Mesendoderm (in vitro differentiated cells): ENCODE data around the gene TAF9. TPM values are rescaled to one million over a fixed set of nuclear protein-coding genes. Genes with fewer than 3 reads are reported as not detected.

Source experiments
- DNase-seq: peaks from one replicate; pipeline ENCODE4 v3.0.0; 2013
- H2AK5ac ChIP-seq: 2 replicates; pipeline ENCODE4 v1.6.1; 2013; ENCODE audit warnings: low read length, inconsistent platforms
- H2BK120ac ChIP-seq: 2 replicates; pipeline ENCODE4 v1.6.1; 2013; ENCODE audit warnings: low read depth, mild to moderate bottlenecking, low read length, moderate library complexity, mixed read lengths
- H2BK15ac ChIP-seq: replicated peaks from 2 replicates; pipeline ENCODE4 v1.6.1; 2013; ENCODE audit warnings: low read depth, mild to moderate bottlenecking, moderate library complexity
- H2BK5ac ChIP-seq: 2 replicates; pipeline ENCODE4 v1.6.1; 2013; ENCODE audit warnings: low read length, inconsistent platforms
- H3K18ac ChIP-seq: 2 replicates; pipeline ENCODE4 v1.6.1; 2013; ENCODE audit warnings: mild to moderate bottlenecking, low read length, mixed read lengths
- H3K23ac ChIP-seq: one replicate; pipeline ENCODE4 v1.6.1; 2013; ENCODE audit warnings: low read length
- H3K27ac ChIP-seq: 2 replicates; pipeline ENCODE4 v1.5.1; 2013; ENCODE audit warnings: low read depth, mild to moderate bottlenecking, inconsistent platforms, low read length, moderate library complexity
- H3K27me3 ChIP-seq: 2 replicates; pipeline ENCODE4 v1.6.1; 2013; ENCODE audit warnings: low read length, control low read depth, mild to moderate bottlenecking, inconsistent platforms; ENCODE audit not compliant: insufficient read depth, poor library complexity
- H3K36me3 ChIP-seq: 2 replicates; pipeline ENCODE4 v1.6.1; 2013; ENCODE audit warnings: low read length, inconsistent platforms; ENCODE audit not compliant: control insufficient read depth, insufficient read depth
- H3K4ac ChIP-seq: one replicate; pipeline ENCODE4 v1.6.1; 2013; ENCODE audit warnings: low read depth, mild to moderate bottlenecking, low read length, moderate library complexity
- H3K4me1 ChIP-seq: 2 replicates; pipeline ENCODE4 v1.6.1; 2013; ENCODE audit warnings: low read depth, low read length, inconsistent platforms; ENCODE audit not compliant: control insufficient read depth
- H3K4me2 ChIP-seq: 2 replicates; pipeline ENCODE4 v1.6.1; 2013; ENCODE audit warnings: low read length
- H3K4me3 ChIP-seq: 2 replicates; pipeline ENCODE4 v1.5.1; 2013; ENCODE audit warnings: mild to moderate bottlenecking, low read length
- H3K56ac ChIP-seq: one replicate; pipeline ENCODE4 v1.6.1; 2013; ENCODE audit warnings: low read length
- H3K79me1 ChIP-seq: 2 replicates; pipeline ENCODE4 v1.6.1; 2013; ENCODE audit warnings: low read length, inconsistent platforms
- H3K79me2 ChIP-seq: 2 replicates; pipeline ENCODE4 v1.6.1; 2013; ENCODE audit warnings: mild to moderate bottlenecking, low read length; ENCODE audit not compliant: control insufficient read depth, insufficient read depth
- H3K9ac ChIP-seq: 2 replicates; pipeline ENCODE4 v1.6.1; 2013; ENCODE audit warnings: low read length, inconsistent platforms
- H4K5ac ChIP-seq: one replicate; pipeline ENCODE4 v1.6.1; 2013; ENCODE audit warnings: low read length
- H4K8ac ChIP-seq: one replicate; pipeline ENCODE4 v1.6.1; 2013; ENCODE audit warnings: low read depth, mild to moderate bottlenecking, control low read depth, low read length, moderate library complexity
- WGBS: extraction: QIAGEN DNeasy Blood & Tissue Kit; methylation state at CpG from one replicate; pipeline ENCODE4 v1.1.7; 2013; ENCODE audit warnings: low lambda C conversion rate, missing lambda C conversion rate; ENCODE audit not compliant: insufficient coverage; ENCODE audit errors: extremely low coverage; 5-methylcytosine and 5-hydroxymethylcytosine counted together
- polyA plus RNA-seq, 2 experiments: library from polyadenylated mRNA; stranded (reverse); fragments of 200-250 nt; gene quantifications; one replicate each; pipeline ENCODE4 v1.2.3, GENCODE V29; 2013

Gene TAF9
- polyA plus RNA-seq (2013, experiment 1 of 2): 97.1 TPM
- polyA plus RNA-seq (2013, experiment 2 of 2): 96.1 TPM

GRCh38 chr5:69369340-69370121, at the start of gene TAF9, which contains the start of the genes AK6 and RAD17:
Gene TAF9 (minus strand): TSS chr5:69369520. CDS start chr5:69365737, 3,783 bp downstream.
Gene AK6 (minus strand): TSS chr5:69369520. CDS start chr5:69369490, 30 bp downstream.
Gene RAD17 (plus strand): TSS chr5:69369818. CDS start chr5:69372209, 2,391 bp downstream.
- H3K4me3 ChIP-seq: peak within 1 kb of the TSS; percentile 94
- H3K27ac ChIP-seq: peak within 1 kb of the TSS; percentile 95
- DNase-seq: peak; percentile 97
- no peak within 1 kb of the TSS for H2BK15ac ChIP-seq
- no CpG with 5 or more reads among the region's 66 CpGs for WGBS
- H3K23ac ChIP-seq: no peak within 1 kb of the TSS
- H3K4me2 ChIP-seq: peak within 1 kb of the TSS; percentile 82
- no peak within 1 kb of the TSS for H2BK5ac ChIP-seq
- peak within 1 kb of the TSS; percentile 16 for H2BK120ac ChIP-seq
- H3K56ac ChIP-seq: peak within 1 kb of the TSS; percentile 74
- H3K79me2 ChIP-seq: peaks cover 40% of the 10 kb centered on the region
- H3K4me1 ChIP-seq: no peaks in the 10 kb centered on the region
- H3K18ac ChIP-seq: peak within 1 kb of the TSS; percentile 95
- peak within 1 kb of the TSS; percentile 93 for H4K8ac ChIP-seq
- peak within 1 kb of the TSS; percentile 84 for H3K9ac ChIP-seq
- no peak within 1 kb of the TSS for H4K5ac ChIP-seq
- H3K4ac ChIP-seq: peak within 1 kb of the TSS; percentile 86
- no peak within 1 kb of the TSS for H2AK5ac ChIP-seq
- peaks cover 9% of the 10 kb centered on the region for H3K79me1 ChIP-seq
- peaks cover 5% of the 10 kb centered on the region for H3K36me3 ChIP-seq
- no peaks in the 10 kb centered on the region for H3K27me3 ChIP-seq

GRCh38 chr5:69418554-69418953, 49.2 kb upstream of the TAF9 start:
- Histone ChIP-seq H4K8ac (no peak overlapping the region), H3K27me3 (no peaks in the 10 kb centered on the region), H3K4me3 (no peak overlapping the region), H4K5ac (no peak overlapping the region), H3K9ac (no peak overlapping the region), H3K79me1 (peaks cover 1% of the 10 kb centered on the region), H3K36me3 (peaks cover 4% of the 10 kb centered on the region), H3K18ac (no peak overlapping the region), H2AK5ac (no peak overlapping the region), H3K4me2 (no peak overlapping the region), H2BK15ac (no peak overlapping the region), H3K27ac (no peak overlapping the region), H3K79me2 (peaks cover 3% of the 10 kb centered on the region), H2BK5ac (no peak overlapping the region), H3K4ac (no peak overlapping the region), H3K4me1 (peaks cover 2% of the 10 kb centered on the region), H3K56ac (no peak overlapping the region), H3K23ac (no peak overlapping the region), H2BK120ac (no peak overlapping the region)
- WGBS: no CpG with 5 or more reads among the region's 3 CpGs
- DNase-seq: no peak

GRCh38 chr5:69416699-69417098, 47.4 kb upstream of the TAF9 start:
- H2AK5ac ChIP-seq: no peak overlapping the region
- H3K4ac ChIP-seq: no peak overlapping the region
- H3K4me3 ChIP-seq: no peak overlapping the region
- no peak overlapping the region for H3K18ac ChIP-seq
- H2BK15ac ChIP-seq: no peak overlapping the region
- H3K23ac ChIP-seq: peak overlapping the region; percentile 81
- no peak for DNase-seq
- H3K9ac ChIP-seq: no peak overlapping the region
- peaks cover 4% of the 10 kb centered on the region for H3K36me3 ChIP-seq
- H3K27me3 ChIP-seq: no peaks in the 10 kb centered on the region
- no peak overlapping the region for H3K4me2 ChIP-seq
- peaks cover 3% of the 10 kb centered on the region for H3K79me2 ChIP-seq
- H3K4me1 ChIP-seq: peaks cover 2% of the 10 kb centered on the region
- no peak overlapping the region for H2BK120ac ChIP-seq
- peaks cover 1% of the 10 kb centered on the region for H3K79me1 ChIP-seq
- no peak overlapping the region for H4K5ac ChIP-seq
- H3K56ac ChIP-seq: peak overlapping the region; percentile 47
- H4K8ac ChIP-seq: no peak overlapping the region
- H2BK5ac ChIP-seq: no peak overlapping the region
- H3K27ac ChIP-seq: no peak overlapping the region

GRCh38 chr5:69416180-69416579, 46.9 kb upstream of the TAF9 start:
- peaks cover 1% of the 10 kb centered on the region for H3K79me1 ChIP-seq
- H4K5ac ChIP-seq: no peak overlapping the region

GRCh38 chr5:69415584-69415958, 46.3 kb upstream of the TAF9 start:
- Histone ChIP-seq H3K9ac (peak overlapping the region; percentile 89), H4K8ac (no peak overlapping the region), H2BK15ac (no peak overlapping the region), H4K5ac (no peak overlapping the region), H3K4me2 (peak overlapping the region; percentile 79), H3K79me1 (peaks cover 1% of the 10 kb centered on the region), H2BK120ac (no peak overlapping the region), H3K56ac (peak overlapping the region; percentile 90), H3K4ac (peak overlapping the region; percentile 74), H2BK5ac (peak overlapping the region; percentile 19), H3K4me3 (peak overlapping the region; percentile 89), H3K79me2 (peaks cover 3% of the 10 kb centered on the region), H3K27ac (peak overlapping the region; percentile 71), H3K18ac (peak overlapping the region; percentile 17), H3K23ac (peak overlapping the region; percentile 70), H3K36me3 (peaks cover 6% of the 10 kb centered on the region), H2AK5ac (no peak overlapping the region), H3K4me1 (peaks cover 2% of the 10 kb centered on the region), H3K27me3 (no peaks in the 10 kb centered on the region)
- DNase-seq: peak; percentile 53
- WGBS: no CpG with 5 or more reads among the region's 18 CpGs

More at GRCh38 chr5:69416180-69416579, 46.9 kb upstream of the TAF9 start:
- peak; percentile 44 for DNase-seq
- no peak overlapping the region for H3K56ac ChIP-seq
- WGBS: no CpG with 5 or more reads among the region's 6 CpGs
- H2BK5ac ChIP-seq: no peak overlapping the region
- H3K4ac ChIP-seq: no peak overlapping the region
- H2BK120ac ChIP-seq: no peak overlapping the region
- H3K27ac ChIP-seq: no peak overlapping the region
- no peak overlapping the region for H3K18ac ChIP-seq
- H2AK5ac ChIP-seq: no peak overlapping the region
- H3K9ac ChIP-seq: peak overlapping the region; percentile 23
- H3K4me2 ChIP-seq: peak overlapping the region; percentile 13
- no peak overlapping the region for H3K23ac ChIP-seq
- H2BK15ac ChIP-seq: no peak overlapping the region
- peaks cover 6% of the 10 kb centered on the region for H3K36me3 ChIP-seq
- H3K27me3 ChIP-seq: no peaks in the 10 kb centered on the region
- peaks cover 3% of the 10 kb centered on the region for H3K79me2 ChIP-seq
- H3K4me3 ChIP-seq: no peak overlapping the region
- no peak overlapping the region for H4K8ac ChIP-seq
- H3K4me1 ChIP-seq: peaks cover 2% of the 10 kb centered on the region
